NCI-H2029 (cell line): ENCODE data around the gene FERMT1.

Source experiments
- DNase-seq: peaks from one replicate; lab custom pipeline; 2025; lab: John Stamatoyannopoulos, UW

FERMT1 gene, protein sequence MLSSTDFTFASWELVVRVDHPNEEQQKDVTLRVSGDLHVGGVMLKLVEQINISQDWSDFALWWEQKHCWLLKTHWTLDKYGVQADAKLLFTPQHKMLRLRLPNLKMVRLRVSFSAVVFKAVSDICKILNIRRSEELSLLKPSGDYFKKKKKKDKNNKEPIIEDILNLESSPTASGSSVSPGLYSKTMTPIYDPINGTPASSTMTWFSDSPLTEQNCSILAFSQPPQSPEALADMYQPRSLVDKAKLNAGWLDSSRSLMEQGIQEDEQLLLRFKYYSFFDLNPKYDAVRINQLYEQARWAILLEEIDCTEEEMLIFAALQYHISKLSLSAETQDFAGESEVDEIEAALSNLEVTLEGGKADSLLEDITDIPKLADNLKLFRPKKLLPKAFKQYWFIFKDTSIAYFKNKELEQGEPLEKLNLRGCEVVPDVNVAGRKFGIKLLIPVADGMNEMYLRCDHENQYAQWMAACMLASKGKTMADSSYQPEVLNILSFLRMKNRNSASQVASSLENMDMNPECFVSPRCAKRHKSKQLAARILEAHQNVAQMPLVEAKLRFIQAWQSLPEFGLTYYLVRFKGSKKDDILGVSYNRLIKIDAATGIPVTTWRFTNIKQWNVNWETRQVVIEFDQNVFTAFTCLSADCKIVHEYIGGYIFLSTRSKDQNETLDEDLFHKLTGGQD

DNA sequence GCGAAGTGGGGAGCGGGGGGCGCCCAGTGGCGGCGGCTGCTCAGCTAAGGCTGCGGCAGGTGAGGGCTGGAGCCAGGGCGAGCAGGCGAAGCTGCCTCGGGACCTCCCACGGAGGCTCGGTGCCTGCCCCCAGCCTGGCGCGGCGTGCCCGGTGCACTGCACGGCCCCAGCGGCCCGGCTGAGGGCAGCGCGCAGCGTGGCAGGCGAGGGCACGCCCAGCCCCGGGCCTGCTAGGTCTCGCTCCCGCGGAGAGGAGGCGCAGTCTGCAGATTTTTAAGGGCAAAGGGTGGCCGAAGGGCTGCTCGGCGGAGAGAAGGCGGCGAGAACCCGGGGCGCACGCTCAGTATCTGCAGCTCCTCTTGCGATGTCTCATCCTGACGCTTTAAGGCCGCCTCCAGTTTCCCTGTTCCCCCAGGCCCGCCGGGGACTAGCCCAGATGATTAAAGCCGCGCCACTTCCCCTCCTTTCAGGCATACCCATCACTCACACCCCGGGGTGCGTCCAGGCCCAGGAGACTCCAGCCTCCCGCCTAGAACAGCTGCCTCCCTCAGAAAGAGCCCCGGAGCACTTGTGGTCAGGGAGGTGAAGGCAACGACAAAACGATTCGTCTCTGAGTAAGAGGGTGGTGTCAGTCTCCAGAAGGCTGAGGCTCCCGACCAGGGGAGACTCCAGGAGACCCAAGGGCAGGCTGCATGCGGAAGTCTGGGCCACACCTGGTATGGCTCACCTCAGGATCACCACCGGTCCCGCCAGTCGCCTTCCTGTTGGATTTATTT lies at the start of gene FERMT1:
FERMT1 (minus strand) TSS at position 158 of the 776 bp plus-strand sequence. CDS start 3,476 bp downstream, outside the sequence.
- DNase-seq = peak; percentile 56

DNA sequence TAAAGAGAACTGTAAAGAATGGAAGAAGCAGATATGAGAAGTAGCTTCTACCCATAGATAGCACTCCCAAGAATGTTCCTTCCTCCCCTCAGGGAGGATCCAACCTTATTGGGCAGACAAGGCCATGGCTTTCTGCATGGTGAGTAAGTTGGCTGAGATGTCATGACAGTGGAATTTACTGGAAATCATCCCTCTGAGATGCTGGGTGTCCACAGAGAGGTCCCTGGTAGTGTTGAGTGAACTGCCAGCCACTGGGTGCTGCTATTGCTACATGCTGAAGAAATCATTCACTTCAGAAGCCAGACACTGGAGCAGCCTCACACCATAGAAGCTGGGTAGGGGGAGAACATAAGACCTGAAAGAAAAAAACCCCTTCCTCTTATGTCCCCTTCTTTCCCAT lies 46.4 kb upstream of the FERMT1 start:
- DNase-seq = no peak

DNA sequence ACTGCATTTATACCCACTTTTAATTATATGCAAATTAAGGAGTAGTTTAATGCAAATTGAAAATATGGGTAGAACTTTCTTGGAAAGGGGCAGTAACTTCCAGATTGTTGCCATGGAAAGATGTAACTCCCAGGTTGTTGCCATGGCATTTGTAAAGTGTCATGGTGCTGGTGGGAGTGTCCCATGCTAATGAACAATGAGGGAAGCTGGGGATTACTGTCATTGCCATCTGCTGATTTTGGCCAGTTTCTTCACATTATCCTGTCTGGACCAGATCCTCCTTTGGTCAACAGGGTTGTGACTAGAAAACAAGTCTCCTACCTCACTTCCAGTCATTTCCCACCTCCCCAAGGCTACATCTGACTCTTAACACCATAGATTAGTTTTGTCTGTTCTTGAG lies 45.4 kb upstream of the FERMT1 start:
- DNase-seq = no peak

DNA sequence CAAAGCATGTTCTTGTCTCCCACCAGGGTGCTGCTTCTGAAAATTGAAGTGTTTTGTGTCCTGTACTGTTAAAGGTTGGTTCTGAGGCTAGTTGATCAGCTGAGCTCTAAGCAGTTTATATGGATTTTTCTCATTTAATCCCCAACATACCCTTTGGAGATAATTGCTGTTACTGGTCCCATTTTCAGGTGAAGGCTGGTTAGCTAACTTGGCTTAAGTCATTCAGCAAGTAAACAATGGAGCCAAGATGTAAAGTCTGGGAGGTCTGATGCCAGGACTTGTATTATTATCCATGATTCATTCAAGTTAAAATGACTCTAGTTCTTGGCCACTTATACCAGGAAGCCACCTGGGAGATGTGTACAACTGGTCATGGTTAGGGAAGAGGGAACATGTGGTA lies 42.5 kb upstream of the FERMT1 start:
- no peak for DNase-seq

DNA sequence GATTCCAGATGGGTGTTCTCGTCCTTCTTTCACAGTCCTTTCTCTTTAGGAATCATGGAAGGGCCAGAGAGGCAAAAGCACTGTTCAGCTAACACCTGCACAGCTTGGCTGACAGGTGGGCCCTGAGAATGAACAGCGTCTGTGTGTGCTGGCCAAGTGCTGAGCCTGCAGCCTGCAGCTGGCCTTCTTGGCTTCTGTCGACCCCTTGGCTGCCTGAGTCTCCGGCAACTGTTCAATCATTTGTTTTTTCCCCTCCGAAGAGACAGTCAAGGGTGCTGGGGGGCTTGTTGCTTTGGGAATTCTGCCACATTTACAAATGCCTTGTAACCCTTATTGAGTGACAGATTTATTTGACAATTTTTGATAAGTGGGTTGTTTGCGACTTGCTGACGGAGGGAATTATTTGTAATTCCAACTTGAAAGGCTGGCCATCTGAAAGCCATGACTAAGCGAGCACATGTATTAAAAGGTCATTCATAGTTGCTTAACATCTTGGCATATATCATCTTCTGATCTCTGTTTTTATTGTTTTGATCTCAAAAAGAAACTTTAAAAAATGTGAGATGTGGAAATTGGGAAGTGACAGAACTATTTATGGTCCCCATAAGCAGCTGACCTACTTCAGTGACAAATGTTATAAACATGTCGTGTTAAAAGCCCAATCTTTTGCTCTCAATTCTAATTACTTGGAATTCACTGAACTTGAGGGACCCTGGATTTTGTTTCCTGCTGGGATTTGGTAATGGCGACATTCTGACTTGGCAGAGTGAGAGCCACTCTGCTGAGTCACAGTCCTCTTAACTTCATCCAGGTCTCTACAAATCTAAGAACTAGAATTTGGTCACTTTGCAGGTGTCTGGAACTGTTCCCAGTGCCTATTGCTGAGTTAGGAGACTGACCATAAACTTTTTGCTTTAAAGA lies 41.9 kb upstream of the FERMT1 start:
- DNase-seq = no peak

DNA sequence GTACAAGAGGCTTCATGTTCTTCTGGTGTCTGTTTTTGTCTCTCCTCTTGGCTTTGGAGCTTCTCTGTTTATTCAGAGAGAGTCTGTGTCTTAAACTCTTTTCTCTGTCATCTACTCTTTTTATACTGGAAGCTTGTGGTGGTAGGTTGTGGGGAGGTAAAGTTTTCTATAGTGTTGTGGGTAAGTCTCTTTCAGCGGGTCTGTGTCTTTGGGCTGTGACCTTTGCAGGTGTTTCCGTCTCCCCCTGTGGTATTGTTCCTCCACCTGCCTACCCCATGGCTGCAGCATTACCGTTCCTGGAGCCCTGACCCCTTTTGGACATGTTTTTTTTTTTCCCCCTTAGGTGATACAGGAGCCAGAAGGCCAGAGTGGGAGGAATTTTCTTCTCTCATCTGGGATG lies 37.9 kb upstream of the FERMT1 start:
- DNase-seq = no peak

DNA sequence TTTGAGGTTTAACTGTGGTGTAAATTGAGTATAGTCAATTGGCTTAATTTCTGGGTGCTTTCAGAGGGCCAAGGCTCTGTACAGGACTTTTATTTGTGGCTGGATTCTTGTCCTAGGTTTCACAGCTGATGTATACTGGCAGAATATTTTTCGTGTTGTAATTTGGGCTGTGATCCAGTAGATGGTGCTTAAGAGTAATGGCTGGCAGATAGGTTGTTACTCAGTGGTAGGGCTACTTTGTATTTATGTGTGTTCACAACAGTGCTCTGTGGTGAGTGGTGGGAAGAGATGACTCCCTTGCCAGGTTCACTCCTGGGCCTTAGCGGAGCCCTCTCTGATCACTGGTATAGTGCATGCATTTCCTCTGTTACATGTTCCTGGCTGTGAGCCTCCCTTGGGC lies 34.5 kb upstream of the FERMT1 start:
- no peak for DNase-seq

DNA sequence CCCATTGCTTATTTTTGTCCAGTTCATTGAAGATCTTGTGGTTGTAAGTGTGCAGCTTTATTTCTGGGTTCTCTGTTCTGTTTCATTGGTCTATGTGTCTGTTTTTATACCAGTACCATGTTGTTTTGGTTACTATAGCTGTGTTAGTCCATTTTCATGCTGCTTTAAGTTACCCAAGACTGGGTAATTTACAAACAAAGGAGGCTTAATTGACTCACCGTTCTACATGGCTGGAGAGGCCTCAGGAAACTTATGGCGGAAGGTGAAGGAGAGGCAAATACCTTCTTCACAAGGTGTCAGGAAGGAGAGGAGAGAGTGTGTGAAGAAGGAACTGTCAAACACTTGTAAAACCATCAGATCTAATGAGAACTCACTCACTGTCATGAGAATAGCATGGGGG lies 29.9 kb upstream of the FERMT1 start:
- DNase-seq = no peak

DNA sequence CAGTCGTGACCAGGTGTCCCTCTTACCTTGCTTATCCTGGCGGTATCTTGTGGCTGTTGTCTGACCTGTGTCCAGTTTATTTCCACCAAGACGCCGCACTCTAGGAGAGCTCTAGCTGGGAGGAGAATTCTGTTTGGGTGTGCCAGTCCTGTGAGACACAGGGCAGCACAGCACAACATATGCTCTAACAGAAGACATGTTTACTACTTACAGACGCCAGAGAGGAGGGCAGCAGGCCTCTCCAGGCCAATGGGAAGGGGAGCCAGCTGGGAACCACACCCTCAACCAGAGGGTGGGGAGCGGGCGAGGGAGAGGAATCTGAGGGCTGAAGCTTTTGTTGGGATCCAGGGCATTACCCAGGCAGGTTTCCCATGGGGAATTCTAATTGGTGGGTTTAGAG lies 25.2 kb upstream of the FERMT1 start:
- DNase-seq = no peak

DNA sequence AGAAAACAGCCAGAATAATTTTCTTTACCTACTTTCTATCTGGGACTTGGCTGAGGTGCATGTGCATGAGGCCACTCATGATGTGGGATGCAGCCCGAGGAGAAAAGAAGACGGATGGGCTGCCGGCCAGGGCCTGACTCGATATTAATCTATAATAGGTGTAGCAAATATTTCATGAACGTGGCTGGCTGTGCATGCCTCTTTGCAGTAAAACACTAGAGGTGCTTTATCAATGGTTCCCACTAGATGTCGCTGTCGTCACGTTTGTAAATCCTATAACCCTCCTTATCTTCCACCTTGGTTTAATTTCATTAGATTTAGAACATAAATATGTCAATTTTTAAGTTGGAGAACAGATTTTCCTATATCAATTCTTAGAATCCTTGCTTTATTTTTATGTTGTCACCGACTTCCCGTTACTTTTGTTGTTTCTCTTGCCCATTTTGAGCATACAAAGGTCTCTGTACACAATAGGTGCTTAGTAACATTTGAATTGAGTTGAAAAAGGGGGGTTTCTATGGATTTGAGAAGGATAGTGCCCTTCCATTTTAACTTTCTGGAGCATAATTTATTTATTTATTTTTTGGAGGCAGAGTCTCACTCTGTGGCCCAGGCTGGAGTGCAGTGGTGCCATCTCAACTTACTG lies 19.6 kb upstream of the FERMT1 start:
- DNase-seq = peak; percentile 31

DNA sequence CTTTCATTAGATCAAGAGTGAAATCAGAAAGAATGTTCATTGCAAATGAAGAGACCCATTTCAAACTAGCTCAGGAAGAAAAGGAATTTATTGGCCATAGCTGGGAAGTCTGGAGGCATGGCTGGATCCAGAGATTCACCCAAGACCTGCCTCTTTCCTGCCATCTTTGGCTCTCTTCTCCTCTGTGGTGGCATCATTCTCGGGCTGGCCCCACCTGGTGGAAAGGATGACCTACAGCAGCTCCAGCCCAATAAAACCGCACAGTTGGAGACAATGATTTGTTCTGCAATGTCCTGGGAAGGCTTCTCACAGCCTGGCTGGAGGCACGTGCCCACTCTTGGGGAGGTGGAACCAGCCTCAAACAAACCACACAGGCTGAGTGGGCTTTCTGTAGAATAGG lies 18.1 kb upstream of the FERMT1 start:
- no peak for DNase-seq

DNA sequence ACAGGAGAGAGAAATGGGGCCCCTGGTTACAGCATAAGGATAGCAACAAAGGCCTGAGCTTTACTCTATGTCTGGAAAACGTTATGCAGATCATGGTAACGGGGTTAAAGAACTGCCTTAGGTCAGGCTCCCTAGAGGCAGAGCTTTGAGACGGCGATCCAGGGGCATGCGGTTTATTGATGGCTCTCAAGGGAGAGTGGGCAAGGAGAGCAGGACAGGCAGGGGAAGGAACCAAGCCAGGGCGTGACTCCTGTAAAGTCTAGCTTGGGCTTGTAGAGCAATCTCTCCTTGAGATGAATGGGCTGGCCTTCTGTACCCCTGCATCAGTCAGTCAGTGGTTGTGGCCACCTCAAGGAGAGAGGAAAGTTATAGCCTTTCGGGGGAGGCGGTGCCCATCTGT lies 12.5 kb upstream of the FERMT1 start:
- no peak for DNase-seq

DNA sequence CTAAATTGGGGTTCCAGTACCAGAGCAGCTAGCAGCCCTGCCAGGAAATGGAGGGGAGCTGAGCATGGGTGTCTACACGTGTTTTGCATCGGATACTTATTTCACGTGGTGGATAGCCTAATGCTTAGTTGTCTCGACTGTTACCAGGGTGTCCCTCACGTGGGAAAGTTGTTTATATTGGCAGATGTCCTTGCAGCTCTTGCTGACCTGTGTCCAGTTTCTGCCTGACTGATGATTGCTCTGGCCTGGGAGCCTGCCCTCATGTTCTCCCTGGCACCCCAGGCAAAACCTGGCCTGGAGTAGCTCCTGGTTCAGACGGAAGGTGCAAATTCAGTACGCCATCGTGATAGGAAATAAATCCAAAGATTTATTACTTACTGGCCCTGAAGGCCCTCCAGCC lies 11.8 kb upstream of the FERMT1 start:
- no peak for DNase-seq

DNA sequence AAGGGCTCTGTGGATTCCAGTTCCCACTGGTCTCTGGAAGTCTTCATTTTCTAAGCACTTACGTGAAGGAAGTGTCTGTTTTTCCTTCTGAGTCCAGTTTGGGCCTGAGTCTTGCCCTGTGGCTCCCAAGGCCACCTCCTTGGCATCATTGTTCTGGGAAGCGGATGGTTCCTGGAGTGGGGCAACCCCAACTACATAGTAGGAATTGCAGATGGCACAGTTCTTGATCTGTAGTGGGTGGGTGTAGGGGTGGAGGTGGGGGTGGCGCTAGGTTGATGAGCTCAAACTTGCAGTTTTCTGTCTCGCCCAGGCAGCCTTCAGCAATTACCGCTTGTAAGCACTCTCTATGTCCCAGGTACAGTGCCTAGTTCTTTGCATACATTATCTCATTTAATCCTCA lies 7.2 kb upstream of the FERMT1 start:
- no peak for DNase-seq

DNA sequence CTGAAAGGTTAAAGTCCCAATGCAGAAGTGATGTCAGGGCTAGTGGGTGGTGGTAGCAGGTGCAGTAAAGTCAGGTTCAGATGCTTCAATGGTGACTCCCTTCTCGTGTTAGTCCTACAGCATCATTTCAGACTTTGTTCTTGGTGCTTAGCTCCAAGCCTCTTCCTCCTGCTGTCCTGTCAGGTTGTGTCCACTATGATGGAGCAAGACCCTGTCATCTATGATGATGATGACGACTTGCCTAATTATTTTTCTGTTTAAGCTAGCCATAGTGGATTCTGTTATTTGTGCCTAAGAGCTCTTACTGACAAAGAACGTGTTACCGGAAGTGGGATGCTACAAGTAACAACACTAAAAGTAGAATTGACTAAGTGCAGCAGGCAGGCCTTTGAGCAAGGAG lies 5.0 kb upstream of the FERMT1 start:
- no peak for DNase-seq

DNA sequence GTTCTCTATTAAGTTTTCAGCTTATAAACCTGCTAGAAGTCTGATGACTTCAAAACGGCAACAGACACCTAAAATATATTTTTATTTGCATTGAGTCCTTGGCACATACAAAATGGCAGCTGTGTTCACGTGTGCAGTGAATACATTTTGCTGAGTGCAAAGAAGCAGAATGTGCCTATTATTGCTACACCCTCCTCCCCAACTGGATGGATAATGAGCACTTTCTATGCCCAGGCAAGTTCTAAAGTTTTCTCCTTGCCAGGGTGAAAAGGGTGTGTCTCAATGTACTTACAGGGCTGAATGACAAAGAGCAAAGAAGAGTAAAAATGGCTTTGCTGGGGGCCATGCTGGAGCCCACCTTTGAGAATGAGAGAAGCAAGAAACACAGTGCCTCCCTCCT lies 4.0 kb upstream of the FERMT1 start:
- DNase-seq = no peak

DNA sequence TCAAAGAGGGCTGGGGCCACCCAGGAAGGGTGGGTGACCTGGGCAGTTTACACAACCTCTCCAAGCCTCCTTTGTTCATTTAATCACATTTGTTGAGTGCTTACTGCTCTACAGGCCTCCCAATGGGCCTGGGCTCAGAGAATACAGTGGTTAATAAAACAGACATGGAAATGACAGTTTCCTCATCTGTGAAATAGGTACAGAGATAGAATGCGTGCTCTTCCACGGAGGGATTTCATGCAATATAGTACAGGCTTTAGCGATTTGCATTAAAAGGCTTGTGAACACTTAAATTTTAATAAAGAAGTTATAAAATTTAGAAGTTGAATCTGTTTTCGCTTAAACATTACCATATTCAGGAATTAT lies 802 bp upstream of the FERMT1 start:
- DNase-seq = no peak

DNA sequence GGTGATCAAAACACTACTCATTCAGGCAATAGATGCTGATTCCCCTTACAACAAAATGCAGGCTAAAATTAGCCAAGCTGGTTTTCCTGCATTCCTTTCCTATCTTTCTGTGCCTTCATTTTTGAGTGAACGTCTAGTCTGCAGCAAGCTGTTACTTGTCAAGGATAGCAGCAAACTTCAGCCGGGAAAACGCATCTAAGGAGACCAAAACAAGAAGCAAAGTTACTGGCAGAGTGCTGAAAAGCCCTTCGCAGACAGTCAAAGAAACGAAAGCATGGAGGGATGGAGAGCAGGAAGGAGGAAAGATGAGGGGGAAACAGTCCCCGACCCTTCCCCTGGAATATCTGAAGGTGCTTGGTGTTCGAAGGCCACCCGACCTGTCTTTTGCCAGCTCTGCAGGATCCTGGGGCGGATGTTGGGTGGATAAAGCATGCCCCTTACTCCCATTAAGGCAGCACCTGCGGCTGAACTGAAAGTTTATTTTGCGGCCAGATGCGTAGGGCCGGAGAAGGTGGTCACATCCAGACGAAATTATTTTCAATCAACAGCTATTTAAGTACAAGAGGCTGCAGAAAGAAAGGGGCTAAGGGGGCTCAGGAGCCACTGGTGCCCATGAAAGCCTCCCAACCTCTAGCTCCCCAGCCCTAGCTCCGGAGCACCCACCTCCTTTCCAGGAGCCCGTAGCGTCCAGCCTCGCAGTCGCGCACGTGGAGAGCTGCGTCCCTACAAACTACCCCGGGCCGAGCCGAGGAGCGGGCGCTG lies 538 bp downstream of the FERMT1 start:
- no peak for DNase-seq

DNA sequence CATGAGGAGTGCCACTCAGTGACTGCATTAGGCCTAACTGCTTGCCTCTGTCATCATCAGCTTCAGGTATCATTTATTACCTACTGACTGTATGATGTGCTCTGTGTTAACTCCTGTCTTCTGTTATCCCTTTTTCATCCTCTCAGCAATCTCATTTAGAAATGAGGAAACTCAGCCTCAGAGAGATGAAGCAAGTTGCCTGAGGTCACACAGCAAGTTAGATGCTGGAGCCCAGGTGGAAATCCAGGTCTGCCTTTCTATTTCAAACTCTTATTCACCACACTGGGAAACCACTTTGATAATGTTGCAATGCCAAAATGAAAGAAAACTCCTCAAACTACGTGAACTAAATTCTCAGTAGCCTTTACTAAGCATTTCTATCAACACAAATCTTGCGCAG lies 1.3 kb downstream of the FERMT1 start:
- no peak for DNase-seq

DNA sequence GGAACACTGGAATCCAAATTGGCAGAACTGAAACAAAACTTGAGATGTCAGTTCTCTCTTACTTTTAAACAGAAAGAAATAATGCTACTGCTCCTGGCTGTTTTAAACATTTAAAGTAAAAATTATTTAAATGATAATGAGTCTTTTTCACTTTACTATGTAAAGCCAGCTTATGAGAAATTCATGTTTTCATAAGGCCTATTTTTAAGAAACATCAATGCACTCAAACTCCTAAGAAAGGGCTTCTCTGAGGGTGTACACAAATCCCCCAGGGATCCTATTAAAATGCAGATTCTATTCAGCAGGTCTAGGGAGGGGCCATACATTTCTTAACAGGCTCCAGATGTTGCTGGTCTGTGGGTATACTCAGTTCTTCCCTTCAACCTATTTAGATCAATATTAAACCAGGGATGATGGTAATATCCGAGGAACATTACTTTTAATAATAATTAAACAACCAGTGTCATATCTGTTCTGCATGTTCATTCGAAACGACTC lies 2.3 kb downstream of the FERMT1 start:
- DNase-seq = no peak
